ENCODE results near the gene CASS4.

CASS4 gene

DNA sequence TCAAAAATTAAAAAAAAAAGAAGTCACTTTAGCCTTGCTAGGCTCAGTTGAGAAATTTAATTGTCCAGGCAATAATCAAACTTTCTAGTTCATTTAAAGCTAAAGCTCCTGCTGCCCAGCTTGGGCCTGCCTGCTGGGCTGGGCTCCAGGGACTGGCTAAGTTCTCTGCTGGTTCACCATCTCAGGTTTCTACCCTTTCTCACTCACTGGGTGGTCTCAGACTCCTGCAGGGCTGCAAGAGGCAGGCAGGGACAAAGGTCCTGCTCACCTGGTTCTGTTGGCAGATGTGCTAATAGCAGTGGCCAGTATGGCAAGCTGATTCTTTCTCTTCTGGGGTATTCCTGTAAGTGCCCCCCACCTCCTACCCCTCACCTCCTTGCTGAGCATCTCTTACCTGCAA, 35.2 kb downstream of the CASS4 start:
- no peak for DNase-seq (ENCODE audit: low spot score)

DNA sequence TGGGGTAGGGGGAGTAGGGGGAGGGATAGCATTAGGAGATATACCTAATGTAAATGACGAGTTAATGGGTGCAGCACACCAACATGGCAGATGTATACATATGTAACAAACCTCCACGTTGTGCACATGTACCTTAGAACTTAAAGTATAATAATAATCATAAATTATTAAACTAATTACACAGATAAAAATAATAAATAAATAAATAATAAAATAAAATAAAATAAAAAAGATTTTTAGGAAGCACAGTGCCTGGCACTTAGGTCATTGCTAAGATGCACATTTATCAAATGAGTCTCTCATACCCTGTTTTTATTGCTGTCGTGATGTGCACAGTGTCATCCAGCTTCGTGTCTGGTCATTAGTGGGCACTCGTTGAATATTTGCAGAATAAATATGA, 37.4 kb downstream of the CASS4 start:
- no peak for DNase-seq (ENCODE audit: low spot score)

DNA sequence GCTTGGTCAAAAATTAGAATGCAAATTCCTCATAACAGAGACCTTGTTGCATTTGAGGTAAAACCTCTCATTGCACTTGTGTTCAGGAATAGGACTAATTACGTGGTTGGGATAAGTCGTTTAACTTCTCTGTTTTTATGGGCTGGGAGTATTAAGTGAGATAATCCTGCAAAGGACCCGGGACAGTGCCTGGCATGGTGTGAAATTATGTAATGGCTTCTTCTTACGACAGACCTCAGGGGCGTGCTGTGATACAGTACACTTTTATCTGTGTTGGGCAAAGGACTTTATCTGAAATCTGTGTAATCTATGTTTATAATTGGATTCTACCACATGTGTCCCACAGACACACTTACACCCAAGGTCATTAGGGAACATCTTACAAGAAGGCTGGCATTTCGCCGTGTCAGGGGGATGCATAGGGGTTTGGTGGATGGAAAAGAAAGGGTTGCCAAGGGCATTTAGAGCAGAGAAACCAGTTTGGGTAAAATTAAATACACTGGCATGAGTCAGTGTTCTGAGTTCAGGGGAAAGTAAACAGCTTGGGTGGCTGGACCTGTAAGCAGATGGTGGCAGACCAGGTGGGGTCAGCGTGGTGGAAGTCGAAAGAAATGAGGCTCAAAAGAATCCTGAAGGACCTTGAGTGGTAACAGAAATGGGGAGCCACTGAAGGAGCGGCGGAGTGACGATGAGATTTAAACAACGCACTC, 39.2 kb downstream of the CASS4 start:
- DNase-seq (ENCODE audit: low spot score): no peak

DNA sequence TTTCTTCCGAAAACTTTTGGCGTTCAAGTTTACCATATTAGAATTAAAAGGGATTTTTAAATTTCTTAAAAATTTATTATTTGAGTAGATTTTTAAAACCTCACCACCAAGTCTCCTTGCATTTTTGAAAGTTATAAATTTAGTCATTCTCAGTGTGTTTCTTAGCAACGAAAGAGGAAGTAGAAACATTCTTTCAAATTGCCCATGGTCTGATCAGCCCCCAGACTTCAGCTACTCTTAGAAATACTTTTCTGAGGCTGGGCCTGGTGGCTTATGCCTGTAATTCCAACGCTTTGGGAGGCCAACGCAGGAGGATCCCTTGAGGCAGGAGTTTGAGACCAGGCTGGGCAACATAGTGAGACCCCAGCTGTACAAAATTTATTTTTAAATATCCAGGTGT, 41.3 kb downstream of the CASS4 start:
- DNase-seq (ENCODE audit: low spot score): peak; percentile 46

DNA sequence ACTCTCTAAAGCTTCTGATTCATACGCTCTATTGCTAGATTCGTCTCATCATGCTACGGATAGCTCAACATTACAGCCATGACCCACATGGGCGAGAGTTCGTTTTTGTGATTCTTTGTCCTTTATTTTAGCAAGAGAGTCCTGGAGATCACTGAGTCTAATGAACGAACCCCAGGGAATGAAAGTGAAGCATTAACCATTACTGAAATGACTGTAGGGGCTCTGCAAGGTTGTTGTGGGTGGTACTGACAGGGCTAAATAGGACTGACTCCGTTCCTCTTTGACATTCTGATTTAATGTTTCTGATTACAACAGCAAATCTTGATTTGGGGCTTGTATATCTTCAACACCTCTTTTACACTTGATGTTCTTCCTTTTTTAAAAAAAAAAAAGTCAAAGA, 42.7 kb downstream of the CASS4 start:
- no peak for DNase-seq (ENCODE audit: low spot score)

DNA sequence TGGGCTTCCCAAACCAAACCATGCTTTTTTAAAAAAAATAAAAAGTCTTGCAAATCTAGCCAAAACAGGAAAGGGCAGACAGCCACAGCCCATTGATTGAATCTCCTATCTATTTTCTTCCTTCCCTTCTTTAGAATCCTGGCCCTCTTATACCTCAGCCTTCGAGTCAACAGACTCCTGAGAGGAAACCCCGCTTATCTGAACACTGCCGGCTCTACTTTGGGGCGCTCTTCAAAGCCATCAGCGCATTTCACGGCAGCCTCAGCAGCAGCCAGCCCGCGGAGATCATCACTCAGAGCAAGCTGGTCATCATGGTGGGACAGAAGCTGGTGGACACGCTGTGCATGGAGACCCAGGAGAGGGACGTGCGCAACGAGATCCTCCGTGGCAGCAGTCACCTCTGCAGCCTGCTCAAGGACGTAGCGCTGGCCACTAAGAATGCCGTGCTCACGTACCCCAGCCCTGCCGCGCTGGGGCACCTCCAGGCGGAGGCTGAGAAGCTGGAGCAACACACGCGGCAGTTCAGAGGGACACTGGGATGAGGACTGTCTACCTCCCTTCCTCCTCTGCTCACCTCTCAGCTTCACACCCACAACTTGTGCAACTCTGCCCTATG, 46.3 kb downstream of the CASS4 start:
- DNase-seq (ENCODE audit: low spot score): no peak

DNA sequence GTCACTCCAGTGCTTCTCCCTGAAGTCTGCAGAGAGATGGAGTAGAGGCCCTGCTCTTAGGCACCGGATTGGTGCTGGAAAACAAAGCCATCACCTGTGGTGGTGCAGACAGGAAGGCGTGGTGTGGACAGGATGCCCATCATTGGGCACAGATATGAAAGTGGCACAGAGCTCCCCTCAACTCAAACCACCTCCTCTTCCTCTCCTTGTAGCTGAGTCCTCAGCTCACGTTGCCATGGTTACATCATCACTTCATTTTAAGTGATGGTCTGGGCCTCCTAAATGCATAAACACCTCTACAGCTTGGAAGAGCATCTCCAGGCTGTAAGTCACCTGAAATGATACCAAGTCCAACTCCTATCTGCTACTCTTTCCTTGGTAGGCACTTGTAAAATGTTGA, 48.4 kb downstream of the CASS4 start:
- no peak for DNase-seq (ENCODE audit: low spot score)

DNA sequence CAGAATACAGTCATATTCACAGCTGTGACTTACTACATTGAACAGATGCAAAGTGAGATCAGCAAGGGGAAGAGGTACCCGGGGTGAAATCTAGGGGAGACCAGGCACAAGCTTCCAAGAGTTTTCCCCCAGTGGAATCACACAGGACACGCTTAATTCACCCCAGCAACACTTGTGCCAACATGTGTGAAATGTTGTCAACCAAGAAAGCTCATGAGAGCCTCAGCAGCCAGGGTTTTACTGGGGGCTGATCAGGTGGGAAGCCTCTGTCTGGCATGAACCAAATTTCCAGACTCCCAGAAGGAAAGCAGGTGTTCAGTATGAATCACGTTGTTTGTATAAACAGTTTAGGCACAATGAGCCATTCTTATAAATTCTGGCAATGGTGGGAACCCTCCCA, 49.5 kb downstream of the CASS4 start:
- no peak for DNase-seq (ENCODE audit: low spot score)

DNA sequence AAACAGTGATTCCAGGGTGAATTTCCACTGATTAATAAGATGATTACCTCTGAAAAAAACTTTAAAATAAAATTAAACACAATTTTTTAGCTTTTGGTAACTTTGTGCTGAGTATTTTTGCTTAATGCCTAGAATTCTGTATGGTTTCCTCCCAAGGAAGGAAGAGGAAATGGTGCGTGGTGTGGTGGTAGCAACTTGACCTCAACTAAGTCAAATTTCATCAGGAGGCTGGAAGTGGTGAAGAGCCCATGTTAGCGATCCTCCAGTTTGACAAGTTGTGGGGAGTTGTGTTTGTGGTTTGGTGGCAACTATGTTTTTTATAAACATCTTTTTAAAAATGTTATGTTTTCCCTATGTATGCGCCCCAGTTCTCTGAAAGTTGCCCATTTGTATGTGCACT, 51.4 kb downstream of the CASS4 start:
- no peak for DNase-seq (ENCODE audit: low spot score)

DNA sequence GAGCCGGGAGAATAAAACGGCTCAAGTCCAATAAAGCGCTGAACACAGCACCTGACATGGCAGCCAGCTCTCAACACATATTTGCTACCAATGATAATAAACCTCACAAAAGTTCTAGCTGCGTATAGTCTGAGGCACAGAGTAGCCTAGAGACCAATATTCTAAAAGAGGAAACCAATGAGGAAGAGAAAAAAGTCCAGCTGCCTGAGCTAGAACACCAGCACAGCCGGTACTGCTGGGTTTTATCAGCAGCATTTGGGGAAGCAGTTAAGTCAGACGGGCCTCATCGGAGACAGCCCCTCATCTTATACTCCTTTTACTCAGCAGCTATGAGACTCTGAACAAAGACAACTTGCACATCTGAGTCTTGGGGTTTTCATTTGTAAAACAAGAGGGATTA, 53.9 kb downstream of the CASS4 start:
- DNase-seq (ENCODE audit: low spot score): peak; percentile 47

DNA sequence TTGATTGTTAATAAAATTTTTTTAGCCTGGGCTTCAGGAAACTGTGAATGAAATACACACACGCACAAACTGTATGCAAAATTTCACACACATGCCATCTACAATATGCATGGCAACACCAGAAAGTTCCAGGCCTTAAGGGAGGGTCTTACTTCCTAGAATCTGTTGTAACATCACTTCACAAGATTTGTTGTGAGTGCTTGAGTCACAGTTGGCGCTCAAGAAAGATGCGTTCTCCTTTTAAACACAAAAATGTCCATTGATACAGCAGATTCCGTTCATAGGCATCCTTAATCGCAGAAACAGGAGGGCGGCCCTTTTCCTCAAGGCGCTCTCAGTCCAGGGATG, 55.9 kb downstream of the CASS4 start:
- DNase-seq (ENCODE audit: low spot score): no peak

DNA sequence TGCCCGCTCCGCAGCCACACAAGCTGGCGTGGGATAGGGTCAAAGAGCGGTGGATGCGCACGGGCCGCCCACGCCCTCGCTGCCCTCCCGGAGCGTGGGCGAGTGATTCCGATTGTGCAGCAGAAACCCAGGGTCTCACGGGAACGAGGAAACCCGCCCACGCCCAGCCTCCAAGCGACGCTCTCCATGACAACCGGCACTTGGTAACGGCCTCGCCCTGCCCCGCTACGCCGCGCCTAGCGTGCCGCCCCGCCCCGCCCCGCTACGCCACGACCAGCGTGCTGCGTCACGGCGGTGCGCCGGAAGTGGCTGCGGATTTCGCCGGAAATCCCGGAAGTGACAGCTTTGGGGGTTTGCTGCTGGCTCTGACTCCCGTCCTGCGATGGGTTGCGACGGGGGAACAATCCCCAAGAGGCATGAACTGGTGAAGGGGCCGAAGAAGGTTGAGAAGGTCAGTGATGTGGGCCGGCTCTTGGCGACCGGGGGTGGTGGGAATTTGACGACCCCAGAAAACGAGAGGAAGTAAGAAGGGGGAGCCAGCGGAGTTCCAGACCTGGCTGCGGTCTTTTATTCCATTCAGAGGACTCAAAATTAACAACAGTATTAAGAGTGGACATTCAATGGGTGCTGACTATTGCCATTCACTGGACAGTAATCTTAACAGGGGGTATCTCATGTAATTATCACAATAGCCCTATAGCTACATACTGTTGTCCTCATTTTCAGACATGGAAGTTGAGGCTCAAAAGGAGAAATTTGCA, 56.4 kb downstream of the CASS4 start, which contains the start of gene RTF2:
Gene RTF2 (plus strand): TSS at position 312 of the 761 bp plus-strand sequence. CDS start 71 bp downstream, at position 383.
- peak; percentile 93 for DNase-seq (ENCODE audit: low spot score)

DNA sequence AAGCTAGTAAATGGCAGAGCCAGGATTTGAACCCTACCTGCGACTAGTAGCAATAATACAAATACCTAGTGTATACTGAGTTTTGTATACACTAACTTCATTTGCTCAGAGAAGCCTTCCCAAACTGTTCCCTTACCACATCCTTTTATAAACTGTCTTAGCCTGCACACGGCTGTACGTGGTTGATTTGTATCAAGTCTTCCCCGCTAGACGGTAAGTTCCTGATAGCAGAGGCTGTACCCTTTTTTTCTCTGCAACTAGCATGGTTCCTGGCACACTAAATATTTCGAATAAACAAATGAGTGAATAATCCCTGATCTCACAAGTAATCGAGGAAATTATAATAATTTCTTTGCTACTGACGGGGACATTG, 57.0 kb downstream of the CASS4 start:
- no peak for DNase-seq (ENCODE audit: low spot score)

DNA sequence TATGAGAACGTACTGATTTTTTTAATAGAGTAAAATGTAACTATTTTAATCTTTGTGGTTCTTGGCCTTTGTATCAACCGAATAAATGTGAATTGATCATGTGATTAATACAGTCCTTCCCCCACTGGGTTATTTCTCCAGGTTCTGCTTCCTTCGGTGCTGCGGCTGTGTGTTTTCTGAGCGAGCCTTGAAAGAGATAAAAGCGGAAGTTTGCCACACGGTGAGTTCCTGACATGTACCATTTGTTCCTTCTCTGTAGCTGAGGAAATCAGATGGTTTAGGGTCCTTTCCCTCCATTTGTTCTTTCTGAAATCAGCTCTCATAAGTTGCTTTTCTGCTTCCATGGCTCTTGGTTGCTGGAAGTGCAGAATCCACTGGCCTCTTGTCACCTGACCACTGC, 71.9 kb downstream of the CASS4 start:
- peak; percentile 9 for DNase-seq (ENCODE audit: low spot score)

DNA sequence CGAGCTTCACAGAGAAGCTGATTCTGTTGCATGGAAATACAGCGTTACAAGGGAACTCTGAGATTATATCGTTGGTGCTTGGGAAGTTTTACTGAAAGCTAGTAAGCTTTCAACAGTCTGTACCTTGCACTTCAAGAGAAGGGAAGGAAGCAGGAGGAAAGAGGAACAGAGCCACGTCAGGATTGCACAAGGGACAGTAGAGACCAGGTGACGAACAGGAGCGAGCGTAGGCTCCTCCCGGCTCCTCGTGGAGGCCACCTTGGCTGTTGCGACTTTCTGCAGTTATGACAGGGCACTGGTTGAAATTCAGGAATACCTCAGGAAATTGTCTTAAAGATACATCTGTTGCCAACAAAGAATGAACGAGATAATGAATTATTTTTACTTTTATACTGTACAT, 75.2 kb downstream of the CASS4 start:
- no peak for DNase-seq (ENCODE audit: low spot score)

DNA sequence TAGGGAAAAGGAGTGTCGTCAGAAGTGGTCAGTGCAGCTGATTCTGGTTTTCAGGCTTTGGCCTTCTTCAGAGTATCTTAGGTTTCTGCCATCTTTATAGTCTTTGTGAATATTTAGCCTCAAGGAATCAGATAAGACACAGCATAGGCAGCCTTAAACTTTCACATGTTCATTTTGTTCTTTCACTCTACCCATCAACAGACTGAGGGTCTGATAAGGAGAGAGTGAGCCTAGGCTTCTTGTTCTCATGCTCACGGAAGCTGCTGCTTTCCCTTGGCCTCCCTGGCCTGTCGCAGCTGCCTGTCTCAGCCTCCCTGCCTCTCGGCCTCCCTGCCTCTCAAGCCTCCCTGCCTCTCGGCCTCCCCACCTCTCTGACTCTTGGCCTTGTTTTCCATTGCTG, 76.5 kb downstream of the CASS4 start:
- DNase-seq (ENCODE audit: low spot score): no peak

DNA sequence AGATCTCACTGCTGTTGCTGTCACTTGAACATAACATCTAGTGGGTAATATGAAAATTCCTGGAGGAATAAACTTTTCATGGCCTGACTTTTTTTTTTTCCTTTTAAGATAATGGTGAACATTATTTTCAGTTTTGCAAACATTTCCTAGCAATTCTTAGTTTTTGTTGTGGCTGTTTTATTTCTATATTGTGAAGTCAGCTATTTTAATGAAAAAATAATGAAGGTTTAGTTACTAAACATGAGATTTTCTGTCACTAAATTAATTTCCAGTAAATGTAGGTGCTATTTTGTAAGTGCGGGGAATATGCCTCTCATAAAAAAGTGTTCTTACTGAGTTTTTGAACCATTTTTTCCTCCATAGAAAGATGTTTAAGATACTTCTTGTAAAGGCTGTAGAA, 89.1 kb downstream of the CASS4 start:
- no peak for DNase-seq (ENCODE audit: low spot score)

DNA sequence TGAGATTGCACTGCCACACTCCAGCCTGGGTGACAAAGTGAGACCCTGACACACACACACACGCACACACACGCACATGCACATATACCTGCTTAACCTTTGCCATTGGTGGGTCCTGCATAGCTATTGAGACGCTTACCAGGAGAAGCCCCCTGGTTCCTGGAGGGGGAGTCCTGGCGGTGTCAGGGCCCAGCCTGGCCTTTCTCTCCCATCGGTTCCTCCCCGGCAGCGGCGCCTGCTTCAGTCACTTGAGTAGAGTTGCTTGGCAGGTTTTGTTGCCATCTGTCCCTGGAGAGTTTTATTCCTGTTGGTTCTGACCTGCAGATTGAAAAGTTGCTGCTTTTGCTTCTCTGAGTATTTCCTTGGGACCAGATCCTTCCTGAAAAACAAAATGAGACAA, 91.9 kb downstream of the CASS4 start:
- no peak for DNase-seq (ENCODE audit: low spot score)

DNA sequence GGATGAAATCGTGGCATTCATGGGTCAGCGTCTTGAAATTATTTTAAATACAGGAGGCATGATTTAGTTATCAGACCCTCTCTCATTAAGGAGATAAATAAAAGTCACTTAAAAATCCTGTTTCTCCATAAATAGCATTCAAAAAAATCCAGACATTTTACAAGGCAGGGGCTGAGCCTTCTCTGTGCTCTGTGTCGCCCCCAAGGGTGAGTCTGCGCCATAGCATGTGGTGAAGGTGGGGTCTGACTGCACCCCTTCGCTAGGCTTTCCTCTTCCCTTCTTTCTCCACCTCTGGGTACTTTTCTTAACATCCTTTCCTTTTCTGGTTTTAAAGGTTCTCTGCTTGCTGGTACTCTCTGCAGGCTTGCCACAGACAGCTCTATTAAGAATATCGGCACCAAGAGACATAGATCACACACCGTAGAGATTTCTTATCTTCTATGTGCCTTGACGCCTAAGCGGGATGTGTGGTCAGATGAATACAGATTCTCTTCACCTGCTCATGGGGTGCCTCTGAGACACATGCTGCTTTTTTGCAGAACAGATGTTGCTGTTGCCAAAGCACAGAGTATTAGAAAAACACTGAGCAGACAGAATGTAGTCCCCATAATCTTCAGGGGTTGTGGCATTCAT, 92.4 kb downstream of the CASS4 start:
- DNase-seq (ENCODE audit: low spot score): peak; percentile 29

DNA sequence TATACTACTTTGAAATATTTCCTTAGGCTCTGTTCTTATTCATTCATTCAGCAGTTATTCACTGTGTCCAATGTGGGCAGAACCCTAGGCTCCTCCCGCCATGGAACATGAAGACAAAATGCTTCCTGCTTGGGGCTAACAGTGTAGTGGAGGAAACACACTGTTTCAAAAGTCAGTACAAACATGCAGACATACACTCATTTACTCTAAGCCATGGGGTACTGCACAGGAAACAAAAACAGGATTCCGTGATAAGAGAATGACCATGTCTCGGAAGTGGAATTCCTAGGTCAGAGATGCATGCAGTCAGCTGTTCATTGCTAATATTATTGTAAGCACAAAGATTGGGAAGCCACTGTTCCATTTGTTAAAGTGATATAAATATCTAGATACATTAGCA, 94.0 kb downstream of the CASS4 start:
- no peak for DNase-seq (ENCODE audit: low spot score)

Data from germinal center (tissue), 1 donor.